Testis (tissue), 3 donors: ENCODE data around the gene NECAP2. TPM values are rescaled to one million over a fixed set of nuclear protein-coding genes. Genes with fewer than 3 reads are reported as not detected.
A peak's percentile ranks its signal among the peaks of the same experiment; 100 is the strongest.

Source experiments
- DNase-seq: peaks from one replicate; pipeline ENCODE4 v3.0.0-alpha.2; 2019
- H3K27ac ChIP-seq, 2 donors: fragments of 200-600 bp; sonication (generic); one replicate each; pipeline ENCODE4 v1.5.1; 2019
- H3K27me3 ChIP-seq: fragments of 200-600 bp; sonication (generic); one replicate; pipeline ENCODE4 v1.5.1; 2019
- H3K36me3 ChIP-seq: fragments of 200-600 bp; sonication (generic); one replicate; pipeline ENCODE4 v1.5.1; 2017; ENCODE audit warnings: low read depth; ENCODE audit errors: missing control alignments
- H3K4me1 ChIP-seq: fragments of 200-600 bp; sonication (generic); one replicate; pipeline ENCODE4 v1.5.1; 2019
- H3K4me3 ChIP-seq, 2 donors: fragments of 200-600 bp; sonication (generic); one replicate each; pipeline ENCODE4 v1.5.1; 2017 to 2019
- H3K9me3 ChIP-seq: fragments of 200-600 bp; sonication (generic); one replicate; pipeline ENCODE4 v1.5.1; 2017
- CTCF ChIP-seq, 3 experiments: fragments of 450-650 bp in 2 of 3; fragments of 200-600 bp in 1 of 3; sonication (generic) in 1 of 3; IDR thresholded peaks; one replicate each; pipeline ENCODE4 v1.5.1; 2016 to 2019; ENCODE audit warnings: antibody characterized with exemption in 3 of 3, mild to moderate bottlenecking in 2 of 3, moderate library complexity in 1 of 3
- POLR2A ChIP-seq: fragments of 450-650 bp; IDR thresholded peaks from one replicate; pipeline ENCODE4 v1.6.1; 2017; ENCODE audit warnings: antibody characterized with exemption, mild to moderate bottlenecking, moderate library complexity
- WGBS, 2 donors: methylation state at CpG; one replicate each; pipeline ENCODE4 v1.1.5; 2018; 5-methylcytosine and 5-hydroxymethylcytosine counted together
- intact Hi-C: fragments of 100-400 bp; cut with DNase I; formaldehyde crosslinking; loops from one replicate; pipeline ENCODE4 v1.15.1; 2023; ENCODE audit warnings: low total_unique reads
- polyA plus RNA-seq: library from polyadenylated mRNA; stranded (reverse); fragments of 350-450 nt; fragmentation: Illumina TruSeq; extraction: RNeasy Lipid Tissue Mini Kit (QIAGEN cat#74804); gene quantifications from one replicate; pipeline ENCODE4 v1.2.3, GENCODE V29; 2014; ENCODE audit warnings: low read depth, low replicate concordance; ENCODE audit not compliant: insufficient read depth
- total RNA-seq, 2 donors: library from RNA; depleted of rRNA; stranded (reverse); fragments of >200 nt; gene quantifications; one replicate each; pipeline ENCODE4 v1.2.3, GENCODE V29; 2016

The NECAP2 gene
- total and polyA plus RNA-seq, 3 donors from 2014 or later, result 88.2 to 113 (median 96.8) TPM

- TF ChIP-seq CTCF (IDR thresholded peaks at IDR 0.05) (no peak), POLR2A (no peak)
- whole genome bisulfite sequencing, 2 donors, result 94 to 95% methylated on average over 3 of the region's 3 CpGs
- no peak for DNase-seq
- Histone ChIP-seq H3K27ac (peak overlapping the region in 1 of 2 donors; percentile 3), H3K36me3 (no peaks in the 10 kb centered on the region), H3K27me3 (no peaks in the 10 kb centered on the region), H3K4me1 (peaks cover 28% of the 10 kb centered on the region), H3K9me3 (no peaks in the 10 kb centered on the region), H3K4me3 (no peak overlapping the region)
- intact Hi-C loops, result no loop called here
Measured at GRCh38 chr1:16461681-16462080, 21.2 kb downstream of the NECAP2 start.

GRCh38 chr1:16462773-16463330 lies 22.3 kb downstream of the NECAP2 start:
- H3K4me3 ChIP-seq, result no peak overlapping the region
- WGBS, 2 donors, result 86 to 91% methylated on average over 7 of the region's 7 CpGs
- intact Hi-C loops, result no loop called here
- H3K27ac ChIP-seq, result no peak overlapping the region
- no peaks in the 10 kb centered on the region for H3K36me3 ChIP-seq
- H3K9me3 ChIP-seq, result no peaks in the 10 kb centered on the region
- no peaks in the 10 kb centered on the region for H3K27me3 ChIP-seq
- no peak for DNase-seq
- H3K4me1 ChIP-seq, result peaks cover 16% of the 10 kb centered on the region
- TF ChIP-seq POLR2A (no peak), CTCF (IDR thresholded peaks at IDR 0.05) (no peak)

GRCh38 chr1:16464917-16465625 lies 24.5 kb downstream of the NECAP2 start:
- intact Hi-C loops, result no loop called here
- TF ChIP-seq POLR2A (no peak), CTCF (IDR thresholded peaks at IDR 0.05) (no peak)

GRCh38 chr1:16468558-16468957 lies 28.0 kb downstream of the NECAP2 start:
- no peaks in the 10 kb centered on the region for H3K36me3 ChIP-seq
- no peaks in the 10 kb centered on the region for H3K9me3 ChIP-seq
- DNase-seq, result no peak
- H3K4me1 ChIP-seq, result no peaks in the 10 kb centered on the region
- intact Hi-C loops, result no loop called here
- no peak overlapping the region for H3K27ac ChIP-seq
- 92 to 94% methylated on average over 3 of the region's 3 CpGs for WGBS, 2 donors
- H3K27me3 ChIP-seq, result no peaks in the 10 kb centered on the region
- TF ChIP-seq CTCF (IDR thresholded peaks at IDR 0.05) (no peak), POLR2A (no peak)
- no peak overlapping the region for H3K4me3 ChIP-seq

More at GRCh38 chr1:16464917-16465625, 24.5 kb downstream of the NECAP2 start:
- H3K27me3 ChIP-seq, result no peaks in the 10 kb centered on the region
- DNase-seq, result no peak
- 85 to 92% methylated on average over 18 to 21 of the region's 21 CpGs for WGBS, 2 donors
- no peak overlapping the region for H3K27ac ChIP-seq
- no peaks in the 10 kb centered on the region for H3K36me3 ChIP-seq
- H3K4me3 ChIP-seq, result no peak overlapping the region
- H3K4me1 ChIP-seq, result no peaks in the 10 kb centered on the region
- no peaks in the 10 kb centered on the region for H3K9me3 ChIP-seq
